HUES64 (cell line): Measurements from ENCODE around the gene DIS3L2.

Experiments used
- H3K27ac ChIP-seq: 2 replicates; pipeline ENCODE4 v1.7.0; 2013; ENCODE audit warnings: low read depth, low read length, inconsistent platforms
- H3K27me3 ChIP-seq: 2 replicates; pipeline ENCODE4 v1.6.1; 2013; ENCODE audit warnings: mild to moderate bottlenecking, low read length; ENCODE audit not compliant: insufficient read depth
- H3K36me3 ChIP-seq: 2 replicates; pipeline ENCODE4 v1.6.1; 2013; ENCODE audit warnings: mild to moderate bottlenecking, low read length; ENCODE audit not compliant: insufficient read depth
- H3K4me1 ChIP-seq: 2 replicates; pipeline ENCODE4 v1.6.1; 2013; ENCODE audit warnings: mild to moderate bottlenecking, low read length, moderate library complexity; ENCODE audit not compliant: insufficient read depth
- H3K4me3 ChIP-seq: 2 replicates; pipeline ENCODE4 v1.5.1; 2013; ENCODE audit warnings: mild to moderate bottlenecking, low read length, moderate library complexity
- H3K9ac ChIP-seq: 2 replicates; pipeline ENCODE4 v1.6.1; 2013; ENCODE audit warnings: mild to moderate bottlenecking, low read depth, low read length
- H3K9me3 ChIP-seq: 2 replicates; pipeline ENCODE4 v1.6.1; 2013; ENCODE audit warnings: low read depth, low read length; ENCODE audit not compliant: insufficient read depth
- WGBS: fragments of 150-250, 120-280 bp; methylation state at CpG from one replicate; pipeline ENCODE4 v1.1.7; 2013; ENCODE audit warnings: missing lambda C conversion rate; 5-methylcytosine and 5-hydroxymethylcytosine counted together

The DIS3L2 gene

DNA sequence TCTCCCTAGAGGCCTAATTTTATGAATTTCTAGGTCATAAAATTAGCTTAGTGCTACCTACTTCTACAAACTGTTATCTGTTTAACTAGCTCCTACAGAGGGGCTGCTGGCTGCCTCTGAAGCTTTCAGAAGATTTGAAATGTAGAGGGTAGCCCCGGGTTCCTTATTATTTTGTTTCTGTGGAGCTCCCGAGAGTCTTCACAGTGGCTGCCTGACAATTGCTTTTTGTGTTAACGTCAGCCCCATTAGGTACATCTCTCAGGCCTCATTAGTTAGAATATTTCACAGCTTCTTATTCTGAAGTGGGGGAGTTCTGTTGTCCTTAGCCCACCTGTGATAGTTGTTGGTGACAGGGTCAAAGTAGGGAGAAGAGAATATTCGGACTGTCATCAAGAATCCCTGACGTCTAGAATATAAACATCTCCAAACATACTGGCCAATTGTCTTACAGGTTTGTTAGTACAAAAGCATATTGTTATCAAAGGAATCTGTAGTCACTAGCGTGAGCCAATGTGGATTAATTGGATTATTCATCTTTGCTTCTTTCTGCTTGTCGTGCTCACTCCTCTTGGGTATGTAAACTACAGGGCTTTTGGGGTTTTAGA, 77.5 kb downstream of the DIS3L2 start:
- Histone ChIP-seq H3K27ac (no peak overlapping the region), H3K4me1 (peaks cover 16% of the 10 kb centered on the region), H3K9me3 (no peaks in the 10 kb centered on the region), H3K36me3 (no peaks in the 10 kb centered on the region), H3K9ac (no peak overlapping the region), H3K4me3 (no peak overlapping the region), H3K27me3 (no peaks in the 10 kb centered on the region)
- 70% methylated on average over 5 of the region's 7 CpGs for WGBS

DNA sequence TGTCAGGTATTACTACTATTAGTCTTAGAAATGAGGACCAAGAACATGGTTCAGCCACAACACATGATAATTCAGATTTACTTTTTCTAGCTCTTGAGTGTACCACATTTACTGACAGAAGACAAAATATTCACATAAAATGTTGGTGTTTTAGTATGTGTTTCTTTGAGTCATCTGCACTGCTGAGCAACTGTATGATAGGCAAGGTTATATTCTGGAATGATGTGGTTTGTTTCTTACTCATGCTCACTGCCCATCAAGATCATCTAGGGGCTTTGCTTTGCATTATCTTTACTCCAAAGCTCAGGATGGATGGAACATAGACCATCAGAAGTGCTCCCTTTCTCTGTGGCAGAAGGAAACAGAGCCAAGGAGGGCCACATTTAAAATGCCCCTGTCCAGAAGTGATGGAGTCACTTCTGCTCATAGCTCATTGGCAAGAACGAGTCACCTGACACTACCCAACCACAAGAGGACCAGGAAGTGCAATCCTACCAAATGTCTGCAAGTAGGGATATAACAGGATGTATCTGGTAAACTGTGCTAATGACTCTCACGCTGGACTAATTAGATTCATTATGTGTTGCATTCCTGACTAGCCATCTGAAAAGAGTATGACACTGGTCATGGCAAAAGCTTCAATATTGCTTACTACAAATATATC, 81.5 kb downstream of the DIS3L2 start:
- H3K27ac ChIP-seq, result no peak overlapping the region
- no peaks in the 10 kb centered on the region for H3K9me3 ChIP-seq
- no peak overlapping the region for H3K4me3 ChIP-seq
- no peaks in the 10 kb centered on the region for H3K27me3 ChIP-seq
- peaks cover 16% of the 10 kb centered on the region for H3K4me1 ChIP-seq
- H3K36me3 ChIP-seq, result no peaks in the 10 kb centered on the region
- no peak overlapping the region for H3K9ac ChIP-seq
- WGBS, result 88% methylated on average over 2 of the region's 2 CpGs

DNA sequence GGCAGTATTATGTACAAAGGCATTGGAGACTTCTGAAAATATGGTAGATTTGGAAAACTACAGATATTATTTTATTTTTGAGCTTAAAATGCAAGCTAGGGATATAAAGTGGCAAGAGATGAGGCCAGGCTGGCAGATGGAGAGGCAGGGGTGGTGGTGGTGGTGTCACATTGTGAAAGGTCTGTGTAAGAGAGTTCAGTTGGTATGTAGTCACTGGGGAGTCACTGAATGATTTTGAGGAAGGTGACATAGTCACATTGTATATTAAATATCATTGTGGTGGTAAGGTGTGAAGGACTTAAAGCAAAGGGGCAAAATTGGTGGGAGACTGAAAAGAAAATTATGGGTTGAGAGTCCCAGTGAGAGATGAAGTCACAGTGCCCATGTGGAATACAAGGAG, 82.5 kb downstream of the DIS3L2 start:
- H3K9ac ChIP-seq, result no peak overlapping the region
- peaks cover 6% of the 10 kb centered on the region for H3K4me1 ChIP-seq
- H3K9me3 ChIP-seq, result no peaks in the 10 kb centered on the region
- no peak overlapping the region for H3K4me3 ChIP-seq
- no peaks in the 10 kb centered on the region for H3K27me3 ChIP-seq
- no peak overlapping the region for H3K27ac ChIP-seq
- H3K36me3 ChIP-seq, result no peaks in the 10 kb centered on the region

DNA sequence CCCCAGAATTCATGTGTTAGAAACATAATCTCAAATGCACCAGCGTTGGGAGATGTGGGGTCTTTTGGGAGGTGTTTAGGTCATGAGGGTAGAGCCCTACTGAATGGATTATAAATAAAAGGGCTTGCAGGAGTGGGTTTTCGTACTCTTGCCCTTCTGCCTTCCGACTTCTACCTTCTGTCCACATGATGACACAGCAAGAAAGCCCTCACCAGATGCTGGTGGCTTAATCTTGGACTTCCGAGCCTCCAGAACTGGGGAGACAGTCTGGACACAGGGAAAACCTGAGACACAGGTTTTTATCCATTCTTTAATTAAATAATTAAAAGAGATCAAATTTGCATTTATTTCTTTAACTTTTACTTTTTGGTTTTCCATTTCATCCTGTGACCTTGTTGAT, 87.8 kb downstream of the DIS3L2 start:
- Histone ChIP-seq H3K9me3 (no peaks in the 10 kb centered on the region), H3K27me3 (no peaks in the 10 kb centered on the region), H3K4me3 (no peak overlapping the region), H3K36me3 (no peaks in the 10 kb centered on the region), H3K4me1 (peaks cover 20% of the 10 kb centered on the region), H3K27ac (no peak overlapping the region), H3K9ac (no peak overlapping the region)
- WGBS, result 89% methylated on average over 4 of the region's 4 CpGs

DNA sequence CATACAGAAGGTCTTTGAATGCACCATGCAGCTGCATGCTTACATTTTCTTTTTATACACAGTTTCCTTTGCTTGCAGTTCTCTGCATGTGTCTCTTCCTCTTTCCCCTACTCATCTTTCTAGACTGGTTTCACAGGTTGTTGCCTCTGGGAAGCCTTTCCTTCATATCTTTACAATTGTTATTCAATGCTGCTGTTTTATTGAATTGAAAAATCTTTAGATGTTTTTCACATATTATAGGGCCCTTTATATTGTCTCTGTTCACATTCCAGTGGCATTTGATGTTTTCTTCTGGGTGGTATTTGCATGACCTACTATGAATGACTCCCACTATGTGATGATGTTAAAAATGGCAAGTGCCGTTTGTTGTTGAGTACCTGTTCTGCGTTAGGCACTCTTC, 91.1 kb downstream of the DIS3L2 start:
- peaks cover 20% of the 10 kb centered on the region for H3K4me1 ChIP-seq
- H3K9me3 ChIP-seq, result no peaks in the 10 kb centered on the region
- H3K36me3 ChIP-seq, result no peaks in the 10 kb centered on the region
- H3K27me3 ChIP-seq, result no peaks in the 10 kb centered on the region
- no peak overlapping the region for H3K27ac ChIP-seq
- H3K9ac ChIP-seq, result no peak overlapping the region
- H3K4me3 ChIP-seq, result no peak overlapping the region
- WGBS, result 98% methylated on average over 2 of the region's 2 CpGs

DNA sequence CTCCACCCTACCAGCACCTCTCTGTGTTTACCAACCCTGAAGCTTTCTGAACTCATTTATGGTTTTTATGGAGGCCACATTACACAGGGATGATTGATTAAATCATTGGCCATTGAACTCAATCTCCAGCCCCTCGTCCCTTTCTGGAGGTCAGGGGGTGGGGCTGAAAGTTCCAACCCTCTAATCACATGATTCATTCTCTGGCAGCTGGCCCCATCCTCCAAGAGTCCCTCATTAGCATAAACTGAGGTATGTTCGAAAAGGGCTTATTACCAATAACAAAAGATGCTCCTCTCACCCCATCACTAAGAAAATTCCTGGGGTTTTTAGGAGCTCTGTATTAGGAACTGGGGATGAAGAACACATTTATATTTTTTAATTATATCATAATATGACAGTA, 92.3 kb downstream of the DIS3L2 start:
- H3K27me3 ChIP-seq, result no peaks in the 10 kb centered on the region
- H3K4me3 ChIP-seq, result peak overlapping the region; percentile 3; the same call in 1 of the 2 replicates
- no peak overlapping the region; the same call in 1 of the 2 replicates for H3K27ac ChIP-seq
- no peak overlapping the region for H3K9ac ChIP-seq
- 63% methylated on average over 2 of the region's 2 CpGs for whole genome bisulfite sequencing
- H3K9me3 ChIP-seq, result no peaks in the 10 kb centered on the region
- H3K4me1 ChIP-seq, result peaks cover 20% of the 10 kb centered on the region
- no peaks in the 10 kb centered on the region for H3K36me3 ChIP-seq

DNA sequence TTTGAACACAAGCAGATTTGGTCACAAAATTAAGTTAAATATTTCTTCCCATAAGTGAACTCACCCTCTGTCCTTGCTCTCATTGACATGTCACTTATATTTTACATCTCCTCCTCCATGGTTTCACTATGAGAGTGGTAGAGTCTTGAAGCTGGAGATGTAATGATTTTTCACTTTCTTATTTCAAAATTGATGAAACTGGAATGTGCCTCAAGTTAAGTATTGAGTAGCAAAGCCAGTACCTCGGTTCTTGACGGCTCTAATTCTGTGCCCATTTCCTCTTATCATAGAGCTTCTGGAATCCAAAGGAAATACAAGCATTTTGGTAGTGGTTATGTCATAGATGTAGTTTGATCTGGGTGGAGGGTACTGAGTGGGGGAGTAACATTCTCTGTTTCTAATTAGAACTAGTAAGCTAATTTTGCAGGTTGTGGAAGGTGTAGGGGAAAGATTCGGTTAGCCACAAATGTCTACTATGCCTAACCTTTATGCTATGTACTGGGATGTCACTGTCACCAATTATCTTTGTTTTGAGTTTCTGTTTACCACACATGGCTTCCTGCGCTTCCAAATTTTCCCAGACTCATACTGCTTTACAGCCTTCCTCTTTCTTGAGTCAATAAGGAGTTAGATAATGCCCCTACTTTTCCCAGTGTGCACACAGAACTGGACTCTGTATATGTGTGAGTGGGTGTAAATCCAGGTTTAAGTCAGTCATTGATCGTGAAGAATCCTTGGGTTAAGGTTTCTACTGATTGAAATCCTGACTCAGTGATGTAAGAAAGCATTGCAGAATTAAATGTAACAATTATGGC, 96.8 kb downstream of the DIS3L2 start:
- H3K27ac ChIP-seq, result no peak overlapping the region
- no peak overlapping the region for H3K9ac ChIP-seq
- no peaks in the 10 kb centered on the region for H3K36me3 ChIP-seq
- no peaks in the 10 kb centered on the region for H3K27me3 ChIP-seq
- no peak overlapping the region for H3K4me3 ChIP-seq
- peaks cover 10% of the 10 kb centered on the region for H3K4me1 ChIP-seq
- 93% methylated on average over 4 of the region's 5 CpGs for WGBS
- no peaks in the 10 kb centered on the region for H3K9me3 ChIP-seq

DNA sequence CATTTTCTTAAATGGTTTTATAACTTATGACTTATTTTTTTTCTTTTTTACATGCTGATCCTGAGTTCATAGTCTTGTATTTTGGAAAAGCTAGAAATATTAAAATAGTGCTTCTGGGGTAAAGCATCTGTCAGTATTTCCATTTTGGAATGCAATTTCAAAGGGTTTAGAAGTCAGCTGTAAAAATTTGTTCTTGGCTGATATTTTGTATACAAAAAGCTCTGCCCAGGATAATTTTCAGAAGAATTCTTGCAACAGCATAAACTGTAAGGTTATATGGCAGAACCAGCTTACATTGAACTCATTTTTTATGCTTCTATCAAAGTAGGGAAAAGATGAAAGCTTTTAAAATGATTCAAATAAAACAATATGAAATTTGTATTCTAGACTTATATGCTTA, 97.4 kb downstream of the DIS3L2 start:
- Histone ChIP-seq H3K9me3 (no peaks in the 10 kb centered on the region), H3K4me1 (peaks cover 3% of the 10 kb centered on the region; the same call in 1 of the 2 replicates)

DNA sequence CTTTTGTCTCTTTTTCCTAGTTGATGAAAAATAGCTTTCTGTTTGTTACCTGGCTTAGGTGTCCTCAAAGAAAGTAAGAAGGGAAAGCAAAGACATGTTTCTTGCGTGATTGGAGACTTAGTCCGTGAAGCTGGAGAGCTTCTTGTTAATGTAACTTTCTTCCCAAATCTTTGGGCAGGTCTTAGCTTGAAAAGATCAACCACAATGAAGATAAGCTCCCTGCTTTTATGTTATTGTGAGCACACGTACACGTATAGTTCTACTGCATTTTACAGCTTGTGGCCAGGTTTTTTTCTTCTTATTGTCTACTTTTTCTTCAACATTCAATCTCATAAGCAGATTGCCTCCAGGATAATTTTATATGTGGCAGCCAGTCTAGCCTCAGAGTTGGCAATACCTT, 99.8 kb downstream of the DIS3L2 start:
- Histone ChIP-seq H3K9me3 (no peaks in the 10 kb centered on the region), H3K4me1 (no peaks in the 10 kb centered on the region), H3K27me3 (no peaks in the 10 kb centered on the region), H3K27ac (no peak overlapping the region), H3K4me3 (no peak overlapping the region), H3K36me3 (no peaks in the 10 kb centered on the region), H3K9ac (no peak overlapping the region)
- WGBS, result 94% methylated on average over 4 of the region's 4 CpGs

More for the DNA sequence above, 97.4 kb downstream of the DIS3L2 start:
- Histone ChIP-seq H3K36me3 (no peaks in the 10 kb centered on the region), H3K27me3 (no peaks in the 10 kb centered on the region), H3K27ac (no peak overlapping the region), H3K4me3 (no peak overlapping the region), H3K9ac (no peak overlapping the region)

DNA sequence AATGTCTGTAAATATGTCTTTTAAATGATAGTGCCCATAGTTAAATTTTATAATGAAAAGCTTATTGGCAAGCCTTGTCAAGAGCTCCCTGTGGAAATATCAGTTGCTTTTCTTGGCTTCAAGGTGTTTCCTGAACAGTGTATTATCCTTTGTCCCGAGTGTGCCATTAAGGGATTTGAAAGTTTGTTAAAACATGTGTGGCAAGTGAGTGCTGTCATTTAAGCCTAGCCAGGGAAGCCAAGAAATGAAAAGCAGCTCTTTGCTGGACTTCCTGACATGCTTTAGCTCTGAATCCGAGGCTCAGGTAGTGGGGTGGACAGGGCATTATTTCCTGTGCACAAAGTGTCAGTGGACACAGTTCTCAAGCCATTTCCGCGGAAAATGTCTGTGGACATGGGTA, 111.5 kb downstream of the DIS3L2 start:
- Histone ChIP-seq H3K4me1 (no peaks in the 10 kb centered on the region), H3K9me3 (no peaks in the 10 kb centered on the region), H3K36me3 (no peaks in the 10 kb centered on the region), H3K27me3 (no peaks in the 10 kb centered on the region), H3K4me3 (no peak overlapping the region), H3K9ac (no peak overlapping the region), H3K27ac (no peak overlapping the region)
- 92% methylated on average over 4 of the region's 4 CpGs for WGBS

DNA sequence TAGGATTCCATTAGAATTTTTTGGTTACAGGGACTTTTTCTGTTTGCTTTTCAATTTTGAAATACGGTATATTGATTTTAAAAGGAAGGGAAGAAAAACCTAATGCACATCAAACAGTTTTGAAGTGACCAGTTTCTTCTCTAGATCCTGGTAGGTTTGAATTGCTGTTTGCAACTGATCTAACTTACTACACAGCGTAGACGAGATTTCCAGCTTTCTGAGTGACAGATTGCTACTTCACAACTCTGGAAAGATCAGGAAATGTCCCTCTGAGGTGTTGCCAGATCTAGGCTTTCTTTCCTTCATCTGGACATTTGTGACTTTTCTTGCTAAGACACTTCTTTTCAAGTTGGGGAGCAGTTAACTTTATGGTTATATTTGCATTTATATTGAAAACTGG, 112.2 kb downstream of the DIS3L2 start:
- H3K36me3 ChIP-seq, result no peaks in the 10 kb centered on the region
- no peaks in the 10 kb centered on the region for H3K27me3 ChIP-seq
- H3K9ac ChIP-seq, result no peak overlapping the region
- H3K9me3 ChIP-seq, result no peaks in the 10 kb centered on the region
- no peaks in the 10 kb centered on the region for H3K4me1 ChIP-seq
- WGBS, result 94% methylated on average over 3 of the region's 3 CpGs
- no peak overlapping the region for H3K4me3 ChIP-seq
- H3K27ac ChIP-seq, result no peak overlapping the region
